ENCODE data around the gene BANK1. TPM values are rescaled to one million over a fixed set of nuclear protein-coding genes. Genes with fewer than 3 reads are reported as not detected.

Gene BANK1
- total and polyA plus RNA-seq, 2 of the 4 experiments (the other 2 are of a cell fraction) = under 0.01 to 0.51 TPM

DNA sequence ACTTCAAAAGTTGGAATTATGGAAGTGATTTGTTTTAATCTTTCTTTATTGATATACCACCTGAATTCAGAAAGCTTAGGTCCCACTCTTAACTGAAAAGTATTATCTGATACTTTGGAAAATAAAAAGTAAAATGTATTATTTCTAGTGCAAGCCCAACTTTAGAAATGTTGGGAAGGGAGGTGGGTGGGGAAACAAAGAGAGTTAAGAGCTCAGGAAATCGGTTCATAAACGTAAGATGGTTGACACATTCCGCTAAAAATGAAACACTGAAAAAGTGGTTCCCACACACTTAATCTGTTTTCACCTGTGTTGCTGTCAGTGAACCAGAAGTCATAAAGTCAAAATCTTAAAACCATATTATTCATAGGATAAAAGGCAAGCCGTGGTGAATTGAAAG lies 237.4 kb downstream of the BANK1 start:
- no peaks in the 10 kb centered on the region for H3K27me3 ChIP-seq (ENCODE audit: control insufficient read depth, insufficient read depth, low read length)
- H3K36me3 ChIP-seq (ENCODE audit: control insufficient read depth, insufficient read depth, low read length) = no peaks in the 10 kb centered on the region
- no peak for TF ChIP-seq MAZ (IDR thresholded peaks at IDR 0.05; ENCODE audit: borderline replicate concordance, low read depth, low read length)
- TF ChIP-seq POLR2A (IDR thresholded peaks at IDR 0.05; ENCODE audit: low read depth, low read length) = no peak
- no peak for TF ChIP-seq NFE2L2 (IDR thresholded peaks at IDR 0.05; ENCODE audit: low read depth, low read length)
- TF ChIP-seq SMC3 (IDR thresholded peaks at IDR 0.05; ENCODE audit: low read depth, low read length) = no peak
- no peaks in the 10 kb centered on the region for H3K9me3 ChIP-seq (ENCODE audit: control insufficient read depth, insufficient read depth, low read length)
- no TSS peak for BruUV-seq (replicated peaks)
- H2AK5ac ChIP-seq (ENCODE audit: low read depth, low read length) = no peak overlapping the region
- H3K4ac ChIP-seq (ENCODE audit: low read depth, low read length) = no peak overlapping the region
- H3K27ac ChIP-seq (ENCODE audit: insufficient read depth, low read length) = no peak overlapping the region
- DNase-seq (no peak), ATAC-seq (ENCODE audit: low read depth) (no peak)
- H4K20me1 ChIP-seq (ENCODE audit: insufficient read depth, low read length) = no peaks in the 10 kb centered on the region
- in situ Hi-C loops (cut with MboI; ENCODE audit: low sequenced_read_pairs) = no loop called here
- no peak overlapping the region for H2BK15ac ChIP-seq (ENCODE audit: low read depth, low read length)
- no peak overlapping the region for H3K14ac ChIP-seq (replicated peaks; ENCODE audit: low read depth, low read length)
- H3K4me2 ChIP-seq (ENCODE audit: low read depth, low read length) = no peak overlapping the region
- dilution Hi-C loops (cut with HindIII; ENCODE audit: low sequenced_read_pairs, unreplicated experiment) = no loop called here
- ChIA-PET CTCF (interaction anchor here (0.6 kb wide), 1 partner anchor 262 kb away, joined by 3 read pairs; no protein-coding TSS in a partner anchor), POLR2A (ENCODE audit: unreplicated experiment) (no interaction called here)
- H3K79me1 ChIP-seq (ENCODE audit: low read depth in 1 of 2, low read length in 2 of 2) = no peaks in the 10 kb centered on the region
- no peak overlapping the region for H3K9ac ChIP-seq (ENCODE audit: low read depth, low read length)
- H2BK5ac ChIP-seq (ENCODE audit: low read depth, low read length, poor library complexity, severe bottlenecking) = no peak overlapping the region
- no CpG with 5 or more reads among the region's 4 CpGs for WGBS, 2 experiments (ENCODE audit: extremely low coverage in 2 of 2, insufficient read length in 1 of 2)
- no peak overlapping the region for H4K91ac ChIP-seq (ENCODE audit: insufficient read depth, low read depth, low read length)
- H3K4me3 ChIP-seq (ENCODE audit: insufficient read depth, low read depth, low read length) = no peak overlapping the region
- H4K8ac ChIP-seq (ENCODE audit: low read depth in 2 of 2, low read length in 2 of 2) = no peak overlapping the region
- H3K9me1 ChIP-seq (ENCODE audit: insufficient read depth, low read length) = no peaks in the 10 kb centered on the region
- H3K18ac ChIP-seq (ENCODE audit: low read depth, low read length) = no peak overlapping the region
- no peak overlapping the region for H2AK9ac ChIP-seq (replicated peaks; ENCODE audit: low read depth, low read length, poor library complexity)
- intact Hi-C loops (cut with micrococcal nuclease) = loop anchor here (5.0 kb wide), 1 partner anchor 264 kb away; no protein-coding TSS in a partner anchor
- H2AFZ ChIP-seq (replicated peaks; ENCODE audit: low read length, poor library complexity) = no peak overlapping the region
- H2BK120ac ChIP-seq (ENCODE audit: low read depth, low read length) = no peak overlapping the region
- H3K4me1 ChIP-seq (ENCODE audit: control insufficient read depth, insufficient read depth, low read length) = no peaks in the 10 kb centered on the region
- H4K5ac ChIP-seq (ENCODE audit: low read depth, low read length) = no peak overlapping the region
- no peak overlapping the region for H3K56ac ChIP-seq (ENCODE audit: extremely low read depth, insufficient read depth, low read length)
- H2BK20ac ChIP-seq (ENCODE audit: low read depth, low read length) = no peak overlapping the region
- H3K23ac ChIP-seq (ENCODE audit: low read depth, low read length) = no peak overlapping the region
